GM12878 (cell line): ENCODE measurements around the gene PCNX1. TPM values are rescaled to one million over a fixed set of nuclear protein-coding genes. Genes with fewer than 3 reads are reported as not detected.

Experiments used
- MYC ChIP-seq: IDR thresholded peaks from 2 replicates; pipeline ENCODE4 v1.6.1; 2011; ENCODE audit warnings: mild to moderate bottlenecking, low read length, moderate library complexity, inconsistent platforms; ENCODE audit not compliant: insufficient read depth, insufficient replicate concordance, insufficient read length, severe bottlenecking
- PML ChIP-seq: IDR thresholded peaks from 2 replicates; pipeline ENCODE4 v1.6.1; 2012; ENCODE audit warnings: low read length, inconsistent platforms
- RAD21 ChIP-seq: IDR thresholded peaks from 2 replicates; pipeline ENCODE4 v1.6.1; 2011; ENCODE audit warnings: mild to moderate bottlenecking, low read depth, low read length, moderate library complexity; ENCODE audit not compliant: insufficient read depth
- RCOR1 ChIP-seq: conservative IDR thresholded peaks from 2 replicates; pipeline ENCODE4 v1.6.1; 2012; ENCODE audit warnings: low read depth, low read length, improper control_type of control experiment
- YY1 ChIP-seq: IDR thresholded peaks from 2 replicates; pipeline ENCODE4 v1.6.1; 2011; ENCODE audit warnings: low read depth, mild to moderate bottlenecking, low read length
- polyA plus RNA-seq, 11 experiments: library from polyadenylated mRNA; depleted of rRNA in 4 of 11; unstranded in 6 of 11; stranded (reverse) in 5 of 11; fragments of >200 nt; fragmentation: Nextera tagmentation in 4 of 11; fragmentation: Illumina TruSeq in 1 of 11; extraction: Ambion mirVana in 4 of 11; extraction: Trizol in 1 of 11; gene quantifications; 1 replicate in 1 of 11; 2 replicates in 10 of 11; pipeline versions ENCODE4 v1.2.1 to v1.2.3, GENCODE V29; 2011 to 2016; ENCODE audit warnings: inconsistent platforms in 2 of 11, missing spikeins in 2 of 11, low read depth in 1 of 11
- total RNA-seq, 4 experiments: library from RNA; depleted of rRNA in 3 of 4; stranded (reverse); fragments of >200 nt in 3 of 4; fragmentation: Illumina TruSeq in 1 of 4; extraction: Trizol in 1 of 4; gene quantifications; 2 replicates each; pipeline versions ENCODE4 v1.2.1 to v1.2.3, GENCODE V29; 2013 to 2021
- TF ChIP-seq, protein P1 (sequence below): fragments of 450-650 bp; IDR thresholded peaks from 2 replicates; pipeline ENCODE4 v1.6.1; 2017; ENCODE audit warnings: mild to moderate bottlenecking, moderate library complexity
- TF ChIP-seq, protein P2 (sequence below): fragments of 150-350 bp; IDR thresholded peaks from 2 replicates; pipeline ENCODE4 v1.6.1; 2016; ENCODE audit warnings: low read depth, low read length
- TF ChIP-seq, protein P3 (sequence below): fragments of 450-650 bp; IDR thresholded peaks from 2 replicates; pipeline ENCODE4 v1.6.1; 2016; ENCODE audit warnings: mild to moderate bottlenecking

Gene PCNX1
- total and polyA plus RNA-seq, 10 of the 15 experiments (the other 5 are each of a cell fraction or from before 2014, with no cell fraction given): 4.6 to 53.9 (median 20.5) TPM

DNA sequence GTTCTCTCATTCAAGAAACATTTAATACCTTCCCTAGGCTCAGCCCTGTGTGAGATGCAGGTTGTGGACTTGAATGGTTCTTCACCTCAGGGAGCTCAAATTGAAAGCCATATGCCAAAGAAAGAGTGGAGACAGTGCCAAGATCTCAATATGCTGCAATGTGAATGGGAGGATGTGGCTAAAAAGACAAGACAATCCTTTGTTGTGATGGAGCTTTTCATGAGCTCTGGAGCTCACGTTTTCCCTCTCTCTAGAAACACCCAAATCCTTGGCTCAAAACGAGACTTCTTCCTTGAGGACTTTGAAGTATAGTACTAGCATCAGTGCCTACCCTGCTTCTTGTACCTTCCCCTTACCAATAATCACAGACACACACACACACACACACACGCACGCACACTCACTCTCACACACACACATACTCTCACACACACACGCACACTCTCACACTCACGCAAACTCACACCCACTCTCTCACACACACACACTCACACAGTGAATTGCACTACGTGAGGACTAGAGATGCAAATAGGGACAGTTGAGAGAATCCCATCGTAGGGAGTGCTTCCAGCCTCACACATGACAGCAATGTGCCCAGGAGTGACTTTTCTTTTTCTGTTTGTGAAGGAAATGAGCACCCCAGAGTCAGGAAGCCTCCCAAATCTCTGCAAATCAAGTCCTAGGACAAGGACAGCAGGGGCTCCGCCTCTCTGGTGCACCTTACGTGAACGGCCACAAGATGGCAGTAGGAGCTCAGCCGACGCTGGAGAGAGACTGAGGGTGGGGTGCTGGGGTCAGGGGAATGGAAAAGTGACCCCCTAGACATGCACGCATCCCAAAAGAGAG is 231.4 kb downstream of the PCNX1 start (continued):
- TF ChIP-seq YY1 (peak; percentile 70), MYC (no peak), RAD21 (peak; percentile 99), RCOR1 (no peak), PML (no peak)
- TF ChIP-seq, protein P1, sequence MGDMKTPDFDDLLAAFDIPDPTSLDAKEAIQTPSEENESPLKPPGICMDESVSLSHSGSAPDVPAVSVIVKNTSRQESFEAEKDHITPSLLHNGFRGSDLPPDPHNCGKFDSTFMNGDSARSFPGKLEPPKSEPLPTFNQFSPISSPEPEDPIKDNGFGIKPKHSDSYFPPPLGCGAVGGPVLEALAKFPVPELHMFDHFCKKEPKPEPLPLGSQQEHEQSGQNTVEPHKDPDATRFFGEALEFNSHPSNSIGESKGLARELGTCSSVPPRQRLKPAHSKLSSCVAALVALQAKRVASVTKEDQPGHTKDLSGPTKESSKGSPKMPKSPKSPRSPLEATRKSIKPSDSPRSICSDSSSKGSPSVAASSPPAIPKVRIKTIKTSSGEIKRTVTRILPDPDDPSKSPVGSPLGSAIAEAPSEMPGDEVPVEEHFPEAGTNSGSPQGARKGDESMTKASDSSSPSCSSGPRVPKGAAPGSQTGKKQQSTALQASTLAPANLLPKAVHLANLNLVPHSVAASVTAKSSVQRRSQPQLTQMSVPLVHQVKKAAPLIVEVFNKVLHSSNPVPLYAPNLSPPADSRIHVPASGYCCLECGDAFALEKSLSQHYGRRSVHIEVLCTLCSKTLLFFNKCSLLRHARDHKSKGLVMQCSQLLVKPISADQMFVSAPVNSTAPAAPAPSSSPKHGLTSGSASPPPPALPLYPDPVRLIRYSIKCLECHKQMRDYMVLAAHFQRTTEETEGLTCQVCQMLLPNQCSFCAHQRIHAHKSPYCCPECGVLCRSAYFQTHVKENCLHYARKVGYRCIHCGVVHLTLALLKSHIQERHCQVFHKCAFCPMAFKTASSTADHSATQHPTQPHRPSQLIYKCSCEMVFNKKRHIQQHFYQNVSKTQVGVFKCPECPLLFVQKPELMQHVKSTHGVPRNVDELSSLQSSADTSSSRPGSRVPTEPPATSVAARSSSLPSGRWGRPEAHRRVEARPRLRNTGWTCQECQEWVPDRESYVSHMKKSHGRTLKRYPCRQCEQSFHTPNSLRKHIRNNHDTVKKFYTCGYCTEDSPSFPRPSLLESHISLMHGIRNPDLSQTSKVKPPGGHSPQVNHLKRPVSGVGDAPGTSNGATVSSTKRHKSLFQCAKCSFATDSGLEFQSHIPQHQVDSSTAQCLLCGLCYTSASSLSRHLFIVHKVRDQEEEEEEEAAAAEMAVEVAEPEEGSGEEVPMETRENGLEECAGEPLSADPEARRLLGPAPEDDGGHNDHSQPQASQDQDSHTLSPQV: no peak
- TF ChIP-seq, protein P2, sequence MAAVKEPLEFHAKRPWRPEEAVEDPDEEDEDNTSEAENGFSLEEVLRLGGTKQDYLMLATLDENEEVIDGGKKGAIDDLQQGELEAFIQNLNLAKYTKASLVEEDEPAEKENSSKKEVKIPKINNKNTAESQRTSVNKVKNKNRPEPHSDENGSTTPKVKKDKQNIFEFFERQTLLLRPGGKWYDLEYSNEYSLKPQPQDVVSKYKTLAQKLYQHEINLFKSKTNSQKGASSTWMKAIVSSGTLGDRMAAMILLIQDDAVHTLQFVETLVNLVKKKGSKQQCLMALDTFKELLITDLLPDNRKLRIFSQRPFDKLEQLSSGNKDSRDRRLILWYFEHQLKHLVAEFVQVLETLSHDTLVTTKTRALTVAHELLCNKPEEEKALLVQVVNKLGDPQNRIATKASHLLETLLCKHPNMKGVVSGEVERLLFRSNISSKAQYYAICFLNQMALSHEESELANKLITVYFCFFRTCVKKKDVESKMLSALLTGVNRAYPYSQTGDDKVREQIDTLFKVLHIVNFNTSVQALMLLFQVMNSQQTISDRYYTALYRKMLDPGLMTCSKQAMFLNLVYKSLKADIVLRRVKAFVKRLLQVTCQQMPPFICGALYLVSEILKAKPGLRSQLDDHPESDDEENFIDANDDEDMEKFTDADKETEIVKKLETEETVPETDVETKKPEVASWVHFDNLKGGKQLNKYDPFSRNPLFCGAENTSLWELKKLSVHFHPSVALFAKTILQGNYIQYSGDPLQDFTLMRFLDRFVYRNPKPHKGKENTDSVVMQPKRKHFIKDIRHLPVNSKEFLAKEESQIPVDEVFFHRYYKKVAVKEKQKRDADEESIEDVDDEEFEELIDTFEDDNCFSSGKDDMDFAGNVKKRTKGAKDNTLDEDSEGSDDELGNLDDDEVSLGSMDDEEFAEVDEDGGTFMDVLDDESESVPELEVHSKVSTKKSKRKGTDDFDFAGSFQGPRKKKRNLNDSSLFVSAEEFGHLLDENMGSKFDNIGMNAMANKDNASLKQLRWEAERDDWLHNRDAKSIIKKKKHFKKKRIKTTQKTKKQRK: no peak
- TF ChIP-seq, protein P3, sequence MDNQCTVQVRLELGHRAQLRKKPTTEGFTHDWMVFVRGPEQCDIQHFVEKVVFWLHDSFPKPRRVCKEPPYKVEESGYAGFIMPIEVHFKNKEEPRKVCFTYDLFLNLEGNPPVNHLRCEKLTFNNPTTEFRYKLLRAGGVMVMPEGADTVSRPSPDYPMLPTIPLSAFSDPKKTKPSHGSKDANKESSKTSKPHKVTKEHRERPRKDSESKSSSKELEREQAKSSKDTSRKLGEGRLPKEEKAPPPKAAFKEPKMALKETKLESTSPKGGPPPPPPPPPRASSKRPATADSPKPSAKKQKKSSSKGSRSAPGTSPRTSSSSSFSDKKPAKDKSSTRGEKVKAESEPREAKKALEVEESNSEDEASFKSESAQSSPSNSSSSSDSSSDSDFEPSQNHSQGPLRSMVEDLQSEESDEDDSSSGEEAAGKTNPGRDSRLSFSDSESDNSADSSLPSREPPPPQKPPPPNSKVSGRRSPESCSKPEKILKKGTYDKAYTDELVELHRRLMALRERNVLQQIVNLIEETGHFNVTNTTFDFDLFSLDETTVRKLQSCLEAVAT: no peak
- TF ChIP-seq, all 136 proteins: peak for 8
